Measurements from ENCODE around the gene RTP1. TPM values are rescaled to one million over a fixed set of nuclear protein-coding genes. Genes with fewer than 3 reads are reported as not detected.

RTP1 gene
- total RNA-seq, 2 experiments from 2014 or later, result not detected

DNA sequence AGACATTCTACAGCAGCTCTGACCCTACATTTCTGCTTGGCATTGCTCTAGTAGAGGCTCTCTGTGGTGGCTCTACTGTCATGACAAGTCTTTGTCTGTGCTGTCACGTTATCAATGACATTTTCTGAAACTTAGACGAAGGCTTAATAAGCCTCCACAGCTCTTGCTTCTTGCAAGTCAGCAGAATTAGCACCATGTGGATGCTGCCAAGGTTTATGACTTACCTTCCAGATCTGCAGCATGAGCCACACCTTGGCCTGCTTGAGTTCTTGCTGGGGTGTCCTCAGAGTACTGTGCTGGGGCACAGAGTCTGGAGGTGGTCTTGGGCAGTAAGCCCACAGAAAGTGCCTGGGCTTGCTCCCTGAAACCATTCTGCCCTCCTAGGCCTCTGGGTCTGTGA lies 9.8 kb downstream of the RTP1 start:
- CTCF ChIA-PET, result interaction anchor here (0.6 kb wide), 1 partner anchor 1620 kb away, joined by 6 read pairs; no protein-coding TSS in a partner anchor
- POLR2A ChIA-PET, result no interaction called here
- no peaks in the 10 kb centered on the region for H3K36me3 Mint-ChIP-seq (ENCODE audit: low read depth)
- H3K27me3 Mint-ChIP-seq, result peaks cover 26% of the 10 kb centered on the region
- peaks cover 4% of the 10 kb centered on the region for H3K9me3 Mint-ChIP-seq
- no peaks in the 10 kb centered on the region for H3K4me1 Mint-ChIP-seq
- no peak for DNase-seq
- H3K4me3 Mint-ChIP-seq, result no peak overlapping the region
- no peak overlapping the region for H3K27ac Mint-ChIP-seq

DNA sequence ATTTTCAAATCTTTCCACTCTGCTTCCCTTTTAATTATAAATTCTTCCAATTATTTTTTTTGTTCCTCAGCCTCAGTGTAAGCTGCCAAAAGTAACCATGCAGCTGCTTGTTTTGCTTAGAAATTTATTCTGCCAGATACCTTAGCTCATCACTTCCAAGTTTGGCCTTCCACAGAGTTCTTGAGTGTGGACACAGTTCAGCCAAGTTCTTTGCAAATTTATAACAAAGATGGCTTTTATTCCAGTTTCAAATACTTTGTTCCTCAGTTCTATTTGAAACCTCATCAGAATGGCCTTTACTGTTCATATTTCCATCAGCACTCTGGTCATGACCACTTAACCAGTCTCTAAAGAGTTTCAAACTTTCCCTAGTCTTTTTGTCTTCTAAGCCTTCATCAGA lies 10.3 kb downstream of the RTP1 start:
- Mint-ChIP-seq H3K36me3 (ENCODE audit: low read depth) (no peaks in the 10 kb centered on the region), H3K4me3 (no peak overlapping the region), H3K4me1 (no peaks in the 10 kb centered on the region), H3K9me3 (peaks cover 4% of the 10 kb centered on the region), H3K27ac (no peak overlapping the region), H3K27me3 (peaks cover 21% of the 10 kb centered on the region)
- DNase-seq, result no peak
- CTCF ChIA-PET, result no interaction called here
- POLR2A ChIA-PET, result no interaction called here

DNA sequence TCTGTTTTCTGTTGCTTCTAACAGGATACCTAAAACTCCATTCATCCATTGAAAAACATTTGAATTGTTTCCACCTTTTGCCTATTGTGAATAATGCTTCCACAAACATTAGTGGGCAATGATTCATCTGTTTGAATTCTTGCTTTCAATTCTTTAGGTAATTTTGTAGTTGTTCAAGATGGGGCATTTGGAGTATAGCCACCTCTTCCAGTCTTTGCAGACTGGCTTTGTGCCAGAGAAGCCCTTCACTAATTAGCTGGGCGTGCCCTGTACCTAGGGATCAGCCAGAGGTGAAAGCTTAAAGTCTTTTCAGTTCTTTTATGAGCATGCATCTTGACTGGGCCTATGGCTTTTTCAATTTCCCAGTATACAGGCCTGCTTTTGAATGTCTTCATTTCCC lies 10.9 kb downstream of the RTP1 start:
- Mint-ChIP-seq H3K9me3 (peaks cover 4% of the 10 kb centered on the region), H3K36me3 (ENCODE audit: low read depth) (no peaks in the 10 kb centered on the region), H3K27me3 (peaks cover 15% of the 10 kb centered on the region), H3K4me1 (no peaks in the 10 kb centered on the region), H3K27ac (no peak overlapping the region), H3K4me3 (no peak overlapping the region)
- no peak for DNase-seq
- ChIA-PET POLR2A (no interaction called here), CTCF (no interaction called here)

DNA sequence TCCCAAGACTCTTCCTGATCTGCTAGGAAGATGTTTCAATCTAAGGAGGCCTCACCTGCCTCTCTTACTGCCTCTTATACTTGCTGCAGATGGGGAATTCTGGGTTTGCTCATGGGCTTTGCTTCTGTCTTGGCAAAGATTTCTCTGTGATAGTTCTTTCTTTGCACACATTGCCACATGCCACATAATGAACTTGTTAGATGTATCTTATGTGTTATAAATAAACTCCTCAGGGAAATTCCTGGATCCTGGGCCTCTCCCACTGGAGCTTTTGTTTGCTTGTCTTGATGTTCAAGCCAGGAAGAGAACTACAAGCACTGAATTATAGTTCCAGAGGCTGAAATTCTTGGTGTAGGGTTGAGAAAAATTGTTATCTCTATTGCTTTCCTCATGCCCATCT lies 12.2 kb downstream of the RTP1 start:
- Mint-ChIP-seq H3K9me3 (peaks cover 4% of the 10 kb centered on the region), H3K27me3 (peaks cover 16% of the 10 kb centered on the region), H3K36me3 (ENCODE audit: low read depth) (no peaks in the 10 kb centered on the region), H3K27ac (no peak overlapping the region), H3K4me3 (no peak overlapping the region), H3K4me1 (no peaks in the 10 kb centered on the region)
- ChIA-PET POLR2A (no interaction called here), CTCF (no interaction called here)
- DNase-seq, result no peak

DNA sequence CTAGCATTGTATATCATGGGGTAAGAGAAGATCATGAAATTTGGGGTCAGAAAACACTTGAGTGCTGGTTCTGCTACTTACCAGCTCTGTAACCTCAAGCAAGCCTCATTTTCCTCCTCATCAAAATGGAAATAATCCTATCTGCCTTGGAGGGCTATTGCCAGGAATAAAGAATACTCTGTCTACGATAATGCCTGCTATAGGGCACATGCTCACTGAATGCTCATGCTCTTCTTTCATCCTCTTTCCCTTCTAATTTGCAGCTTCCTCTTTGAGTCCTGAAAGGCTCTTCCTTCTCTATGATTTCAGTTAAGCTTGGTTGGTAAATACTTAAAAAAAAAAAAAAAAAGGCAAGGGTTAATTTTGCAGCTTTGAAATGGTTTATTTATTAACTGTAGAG lies 12.8 kb downstream of the RTP1 start:
- no peak overlapping the region for H3K27ac Mint-ChIP-seq
- ChIA-PET CTCF (interaction anchor here (1.0 to 1.2 kb wide), 2 partner anchors 9 to 487 kb away, joined by 4 read pairs; no protein-coding TSS in a partner anchor), POLR2A (no interaction called here)
- H3K4me3 Mint-ChIP-seq, result no peak overlapping the region
- peaks cover 14% of the 10 kb centered on the region for H3K27me3 Mint-ChIP-seq
- no peaks in the 10 kb centered on the region for H3K36me3 Mint-ChIP-seq (ENCODE audit: low read depth)
- no peaks in the 10 kb centered on the region for H3K4me1 Mint-ChIP-seq
- DNase-seq, result no peak
- H3K9me3 Mint-ChIP-seq, result peaks cover 4% of the 10 kb centered on the region

DNA sequence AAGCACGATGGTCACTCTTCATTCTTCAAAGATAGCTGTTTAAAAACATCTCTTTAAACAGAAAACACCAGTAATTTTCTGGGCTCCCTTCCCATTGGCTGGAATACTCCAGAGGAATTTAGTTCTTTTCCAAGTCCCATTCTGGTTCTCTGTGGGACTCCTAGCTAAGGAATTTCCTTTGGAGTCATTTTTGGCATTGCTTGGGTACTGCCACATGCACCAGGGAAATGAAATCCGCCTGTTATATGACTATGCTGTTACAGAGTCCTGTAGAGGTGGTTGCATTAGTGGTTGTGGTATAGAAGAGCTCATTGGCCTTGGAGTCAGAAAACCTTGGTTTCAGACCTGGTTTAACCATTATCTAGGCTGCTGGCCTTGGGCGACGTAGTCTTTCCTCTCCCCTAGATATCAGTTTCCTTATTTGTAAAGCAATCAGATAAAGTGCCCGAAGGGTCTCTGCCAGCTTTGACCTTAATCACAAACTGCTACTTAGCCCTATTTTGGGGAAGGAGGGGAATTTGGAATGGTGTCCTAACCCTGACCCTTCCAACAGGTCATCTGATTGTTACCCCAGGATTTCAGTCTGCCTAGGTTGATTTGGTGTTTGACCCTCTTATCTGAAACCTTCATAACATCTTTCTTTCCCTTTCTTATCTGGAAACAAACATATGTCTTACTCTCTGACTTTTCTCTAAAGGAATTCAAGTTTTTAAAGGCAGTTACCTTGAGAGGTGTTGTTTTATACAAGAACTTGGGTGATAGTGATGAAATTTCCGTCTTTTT lies 13.4 kb downstream of the RTP1 start:
- no peak for DNase-seq
- ChIA-PET CTCF (interaction anchor here (1.0 to 1.2 kb wide), 2 partner anchors 10 to 488 kb away, joined by 4 read pairs; no protein-coding TSS in a partner anchor), POLR2A (no interaction called here)
- peaks cover 11% of the 10 kb centered on the region for H3K27me3 Mint-ChIP-seq
- no peak overlapping the region for H3K4me3 Mint-ChIP-seq
- peaks cover 4% of the 10 kb centered on the region for H3K9me3 Mint-ChIP-seq
- H3K4me1 Mint-ChIP-seq, result no peaks in the 10 kb centered on the region
- H3K36me3 Mint-ChIP-seq (ENCODE audit: low read depth), result no peaks in the 10 kb centered on the region
- no peak overlapping the region for H3K27ac Mint-ChIP-seq

DNA sequence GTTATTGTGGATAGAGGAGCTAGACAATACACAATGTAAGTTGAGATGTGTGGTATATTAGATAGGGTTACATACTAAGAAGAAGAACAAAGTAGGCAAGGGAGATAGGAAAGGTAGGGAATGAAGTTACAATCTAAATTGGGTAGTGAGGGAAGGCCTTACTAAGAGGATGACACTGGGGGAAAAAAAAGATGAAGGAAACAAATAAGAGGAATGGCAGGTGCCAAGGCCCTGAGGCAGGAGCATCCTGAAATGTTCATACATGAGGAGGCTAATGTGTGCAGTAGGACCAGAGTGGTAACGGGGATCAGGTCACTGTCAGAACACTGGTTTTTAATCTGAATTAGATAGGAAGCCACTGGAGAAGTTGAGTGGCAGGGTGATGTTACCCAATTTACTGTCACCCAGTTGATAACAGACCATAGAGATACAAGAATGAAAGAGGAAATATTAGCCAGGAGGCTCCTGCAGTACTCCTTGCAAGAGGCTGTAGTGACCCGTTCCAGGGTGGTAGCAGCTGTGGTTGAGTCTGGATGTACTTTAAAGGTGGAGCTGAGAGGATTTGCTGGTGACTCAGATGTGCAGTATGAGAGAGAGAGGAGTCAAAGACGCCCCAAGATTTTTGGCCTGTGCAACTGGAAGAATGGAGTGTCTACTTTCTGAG lies 14.4 kb downstream of the RTP1 start:
- H3K9me3 Mint-ChIP-seq, result peaks cover 2% of the 10 kb centered on the region
- no peak overlapping the region for H3K27ac Mint-ChIP-seq
- H3K27me3 Mint-ChIP-seq, result peaks cover 9% of the 10 kb centered on the region
- ChIA-PET CTCF (no interaction called here), POLR2A (no interaction called here)
- DNase-seq, result no peak
- no peaks in the 10 kb centered on the region for H3K4me1 Mint-ChIP-seq
- H3K36me3 Mint-ChIP-seq (ENCODE audit: low read depth), result no peaks in the 10 kb centered on the region
- H3K4me3 Mint-ChIP-seq, result no peak overlapping the region

DNA sequence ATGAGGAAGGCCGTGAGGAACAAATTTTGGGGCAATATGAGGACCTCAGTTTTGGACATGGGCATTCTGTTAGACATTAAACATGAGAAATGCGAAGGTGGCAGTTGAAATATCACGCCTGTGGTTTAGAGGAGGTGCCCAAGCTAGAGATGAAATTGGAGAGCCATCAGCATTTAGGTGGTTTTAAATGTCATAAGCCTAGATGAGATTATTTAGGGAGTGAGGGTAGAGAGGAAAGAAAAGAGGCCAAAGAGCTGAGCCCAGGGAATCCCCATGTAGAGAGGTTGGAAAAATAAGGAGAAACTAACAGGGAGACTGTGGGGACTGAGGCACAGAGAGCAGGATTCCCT lies 14.9 kb downstream of the RTP1 start:
- DNase-seq, result no peak
- peaks cover 2% of the 10 kb centered on the region for H3K9me3 Mint-ChIP-seq
- ChIA-PET POLR2A (no interaction called here), CTCF (interaction anchor here (0.6 to 0.7 kb wide), 2 partner anchors 12 to 1508 kb away, joined by 3 to 4 read pairs; no protein-coding TSS in a partner anchor)
- H3K27ac Mint-ChIP-seq, result no peak overlapping the region
- H3K27me3 Mint-ChIP-seq, result peaks cover 12% of the 10 kb centered on the region
- H3K4me1 Mint-ChIP-seq, result no peaks in the 10 kb centered on the region
- no peak overlapping the region for H3K4me3 Mint-ChIP-seq
- H3K36me3 Mint-ChIP-seq (ENCODE audit: low read depth), result no peaks in the 10 kb centered on the region

DNA sequence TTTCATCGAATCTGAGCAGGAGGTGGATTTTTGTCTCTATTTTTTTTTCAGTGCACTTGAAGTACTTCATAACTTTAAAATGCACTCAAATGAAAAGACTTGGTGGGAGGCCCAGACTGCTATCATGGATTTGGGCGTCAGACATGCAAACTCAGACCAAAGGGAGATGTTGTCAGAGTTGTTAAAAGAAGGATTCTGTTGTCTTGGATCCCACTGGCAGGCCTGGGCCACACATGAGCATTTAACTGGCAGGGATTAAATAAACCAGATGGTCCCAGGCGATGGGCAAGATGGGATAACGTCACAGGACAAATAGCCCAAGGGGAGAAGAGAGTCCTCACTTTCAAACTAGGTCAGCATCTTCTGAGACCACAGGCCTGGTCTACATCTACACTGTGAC lies 15.4 kb downstream of the RTP1 start:
- CTCF ChIA-PET, result interaction anchor here (0.6 to 0.7 kb wide), 2 partner anchors 12 to 1507 kb away, joined by 3 to 4 read pairs; no protein-coding TSS in a partner anchor
- POLR2A ChIA-PET, result no interaction called here
- Mint-ChIP-seq H3K9me3 (peaks cover 2% of the 10 kb centered on the region), H3K27ac (no peak overlapping the region), H3K4me3 (no peak overlapping the region), H3K36me3 (ENCODE audit: low read depth) (no peaks in the 10 kb centered on the region), H3K4me1 (no peaks in the 10 kb centered on the region), H3K27me3 (peaks cover 13% of the 10 kb centered on the region)
- no peak for DNase-seq

DNA sequence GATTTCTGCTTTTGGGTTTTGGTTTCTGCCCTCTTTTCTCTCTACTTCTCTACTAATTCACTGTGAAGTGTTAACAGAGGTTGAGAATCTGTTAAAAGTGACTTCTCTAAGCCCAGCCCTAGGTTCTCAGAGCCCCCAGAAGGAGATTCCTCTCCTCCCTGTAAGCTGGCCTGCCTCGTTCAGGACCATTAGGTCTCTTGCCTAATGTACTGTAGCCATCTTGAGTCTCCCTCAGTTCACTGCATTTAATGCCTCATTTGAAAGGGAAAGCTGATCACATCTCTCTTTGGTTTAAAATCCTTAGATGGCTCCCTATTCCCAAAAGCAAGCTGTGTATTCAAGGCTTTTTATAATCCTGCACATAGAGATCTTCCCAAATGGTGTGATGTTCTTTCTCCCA lies 16.3 kb downstream of the RTP1 start:
- H3K4me1 Mint-ChIP-seq, result no peaks in the 10 kb centered on the region
- H3K27me3 Mint-ChIP-seq, result peaks cover 15% of the 10 kb centered on the region
- POLR2A ChIA-PET, result no interaction called here
- H3K36me3 Mint-ChIP-seq (ENCODE audit: low read depth), result no peaks in the 10 kb centered on the region
- H3K9me3 Mint-ChIP-seq, result no peaks in the 10 kb centered on the region
- H3K4me3 Mint-ChIP-seq, result no peak overlapping the region
- CTCF ChIA-PET, result interaction anchor here (0.6 kb wide), 1 partner anchor 15 kb away, joined by 3 read pairs; no protein-coding TSS in a partner anchor
- no peak for DNase-seq
- no peak overlapping the region for H3K27ac Mint-ChIP-seq

DNA sequence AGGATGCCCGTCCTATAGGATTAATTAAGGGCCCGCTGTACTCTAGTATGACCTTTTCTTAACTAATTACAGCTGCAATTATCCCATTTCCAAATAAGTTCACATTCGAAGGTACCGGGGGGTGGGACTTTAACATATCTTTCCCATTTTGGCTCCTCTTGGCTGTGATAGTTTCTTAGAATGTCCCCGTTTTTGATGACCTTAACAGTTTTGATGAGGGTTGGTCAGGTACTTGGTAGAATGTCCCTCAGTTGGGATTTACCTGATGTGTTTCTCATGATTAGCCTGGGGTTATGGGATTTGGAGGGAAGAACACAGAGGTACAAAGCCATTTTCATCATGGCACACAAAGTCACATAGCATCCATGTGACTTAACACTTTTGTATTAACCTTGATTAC lies 18.2 kb downstream of the RTP1 start:
- no peak for DNase-seq
- H3K4me3 Mint-ChIP-seq, result no peak overlapping the region
- H3K27me3 Mint-ChIP-seq, result peaks cover 12% of the 10 kb centered on the region
- no peaks in the 10 kb centered on the region for H3K4me1 Mint-ChIP-seq
- no peaks in the 10 kb centered on the region for H3K36me3 Mint-ChIP-seq (ENCODE audit: low read depth)
- H3K27ac Mint-ChIP-seq, result no peak overlapping the region
- POLR2A ChIA-PET, result no interaction called here
- H3K9me3 Mint-ChIP-seq, result no peaks in the 10 kb centered on the region
- CTCF ChIA-PET, result no interaction called here

DNA sequence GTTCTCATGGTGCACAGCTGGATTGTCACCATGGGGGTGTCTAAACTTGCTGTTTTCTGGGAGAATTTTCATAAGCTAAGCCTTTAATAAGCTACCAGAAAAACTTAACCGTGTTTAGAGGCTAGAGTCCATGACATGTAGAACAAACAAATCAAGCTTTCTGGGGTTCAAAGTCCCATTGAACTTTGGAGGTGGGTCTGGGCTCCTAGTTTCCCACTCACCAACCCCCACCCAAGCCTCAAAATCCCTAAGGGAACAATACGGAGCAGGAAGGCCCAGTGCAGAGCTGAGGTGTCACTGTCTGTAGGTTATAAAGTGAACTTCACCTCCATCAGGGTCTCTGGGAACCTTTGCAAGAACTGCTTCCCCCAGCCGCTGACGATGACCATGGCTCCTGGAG lies 25.5 kb downstream of the RTP1 start:
- H3K4me3 Mint-ChIP-seq, result no peak overlapping the region
- H3K4me1 Mint-ChIP-seq, result peaks cover 2% of the 10 kb centered on the region
- no peak for DNase-seq
- CTCF ChIA-PET, result interaction anchor here (1.2 to 1.6 kb wide), 3 partner anchors 10 to 110 kb away, joined by 3 read pairs; no protein-coding TSS in a partner anchor
- peaks cover 4% of the 10 kb centered on the region for H3K27me3 Mint-ChIP-seq
- H3K36me3 Mint-ChIP-seq (ENCODE audit: low read depth), result no peaks in the 10 kb centered on the region
- POLR2A ChIA-PET, result no interaction called here
- no peaks in the 10 kb centered on the region for H3K9me3 Mint-ChIP-seq
- no peak overlapping the region for H3K27ac Mint-ChIP-seq

DNA sequence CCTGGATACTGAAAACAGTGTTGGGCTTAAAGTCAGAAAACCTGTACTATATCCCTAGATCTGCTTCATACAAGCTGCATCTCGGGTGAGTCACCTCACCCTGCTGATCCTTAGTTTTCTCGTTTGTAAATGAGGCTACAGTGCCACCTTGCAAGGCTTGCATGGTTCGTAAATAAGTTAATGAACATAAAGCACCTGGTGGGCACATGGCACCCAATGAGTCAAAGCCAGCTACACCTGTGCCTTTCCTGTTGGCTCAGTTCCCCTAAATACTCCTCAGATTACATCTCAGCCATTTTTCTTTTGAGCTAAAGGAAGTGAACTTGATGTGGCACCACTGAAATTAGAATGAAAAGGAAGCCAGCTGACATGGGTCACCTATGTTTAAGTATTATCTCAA lies 26.5 kb downstream of the RTP1 start:
- CTCF ChIA-PET, result interaction anchor here (1.2 to 1.6 kb wide), 3 partner anchors 64 to 456 kb away, joined by 3 read pairs; no protein-coding TSS in a partner anchor
- no peaks in the 10 kb centered on the region for H3K36me3 Mint-ChIP-seq (ENCODE audit: low read depth)
- H3K4me3 Mint-ChIP-seq, result no peak overlapping the region
- H3K27ac Mint-ChIP-seq, result no peak overlapping the region
- DNase-seq, result no peak
- H3K27me3 Mint-ChIP-seq, result peaks cover 2% of the 10 kb centered on the region
- peaks cover 2% of the 10 kb centered on the region for H3K4me1 Mint-ChIP-seq
- H3K9me3 Mint-ChIP-seq, result no peaks in the 10 kb centered on the region
- POLR2A ChIA-PET, result no interaction called here

All from activated CD4-positive, alpha-beta T cell treated with anti-CD3 and anti-CD28 coated beads, Interleukin-2, amount 10 ng/mL, durations not matched to agents 7 days and 5 days (primary cell).